Suppressor macrophage treated with lipopolysaccharide for 4 hours (primary cell): ENCODE results near the gene MC1R.
"Not testable (repeated sequence)": the region's sequence is repeated elsewhere in the genome, so short reads cannot be mapped to it uniquely, and the experiment has no call there.

Experiments used
- DNase-seq: peaks from one replicate; pipeline ENCODE4 v3.0.0-alpha.2; 2020

Gene MC1R

GRCh38 chr16:89918453-89919347 is at the start of gene MC1R:
Gene MC1R, plus strand, starts transcription at chr16:89918862. Its CDS starts 397 bp downstream, at chr16:89919259.
- DNase-seq = no peak

GRCh38 chr16:89869911-89870310 is 48.8 kb upstream of the MC1R start:
- no peak for DNase-seq

- DNase-seq = no peak
Observed at GRCh38 chr16:89870440-89870839, 48.2 kb upstream of the MC1R start.

GRCh38 chr16:89871895-89872294 is 46.8 kb upstream of the MC1R start:
- DNase-seq = no peak

- DNase-seq = peak; percentile 94
Observed at GRCh38 chr16:89873109-89873971, 45.3 kb upstream of the MC1R start, which contains the start of gene TCF25. Gene TCF25, plus strand, starts transcription at chr16:89873592. Its CDS starts 76 bp downstream, at chr16:89873668.

- DNase-seq = peak; percentile 99
Observed at GRCh38 chr16:89873972-89874689, 44.5 kb upstream of the MC1R start.

- not testable (repeated sequence) for DNase-seq
Observed at GRCh38 chr16:89879123-89879522, 39.5 kb upstream of the MC1R start.

GRCh38 chr16:89880477-89881367 is 37.9 kb upstream of the MC1R start:
- DNase-seq = no peak

- DNase-seq = no peak
Observed at GRCh38 chr16:89881368-89881730, 37.3 kb upstream of the MC1R start.

GRCh38 chr16:89883346-89884040 is 35.2 kb upstream of the MC1R start:
- DNase-seq = no peak

- DNase-seq = no peak
Observed at GRCh38 chr16:89884041-89884421, 34.6 kb upstream of the MC1R start.

- DNase-seq = no peak
Observed at GRCh38 chr16:89887243-89887642, 31.4 kb upstream of the MC1R start.

GRCh38 chr16:89890200-89890599 is 28.5 kb upstream of the MC1R start:
- DNase-seq = no peak

GRCh38 chr16:89890886-89891657 is 27.6 kb upstream of the MC1R start:
- no peak for DNase-seq

- no peak for DNase-seq
Observed at GRCh38 chr16:89892055-89892630, 26.5 kb upstream of the MC1R start.

GRCh38 chr16:89892635-89893034 is 26.0 kb upstream of the MC1R start:
- DNase-seq = no peak

GRCh38 chr16:89893642-89894548 is 24.8 kb upstream of the MC1R start:
- no peak for DNase-seq

GRCh38 chr16:89895482-89896250 is 23.0 kb upstream of the MC1R start:
- no peak for DNase-seq
